Renal cortical epithelial cell (primary cell): ENCODE data around the gene ADAMTS17. TPM values are rescaled to one million over a fixed set of nuclear protein-coding genes. Genes with fewer than 3 reads are reported as not detected.
A peak's percentile ranks its signal among the peaks of the same experiment; 100 is the strongest.

Experiments used
- DNase-seq: peaks from one replicate; pipeline ENCODE4 v3.0.0-alpha.2; 2011; ENCODE audit warnings: low read depth
- total RNA-seq: library from RNA; depleted of rRNA; stranded (reverse); fragments of >200 nt; gene quantifications from 2 replicates; pipeline ENCODE4 v1.2.3, GENCODE V29; 2014

Gene ADAMTS17
- total RNA-seq, 1 donor from 2014 or later: 1.5 TPM

DNA sequence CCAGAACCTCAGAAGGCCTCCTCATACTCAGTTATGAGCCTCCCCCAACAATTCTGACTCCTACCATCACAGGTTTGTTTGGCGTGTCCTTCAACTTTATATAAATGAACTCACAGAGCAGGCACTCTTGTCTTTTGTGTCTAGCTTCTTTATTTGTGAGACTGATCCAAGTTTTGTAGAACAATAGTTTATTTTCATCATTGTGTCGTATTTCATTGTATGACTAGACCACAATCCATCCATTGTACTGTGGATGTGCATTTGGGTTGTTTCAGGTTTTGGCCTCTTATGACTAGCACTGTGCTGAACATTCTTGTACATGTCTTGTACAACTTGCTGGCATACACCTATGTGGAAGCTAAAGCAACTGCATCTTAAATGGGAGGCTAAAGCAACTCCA is 315.7 kb downstream of the ADAMTS17 start:
- no peak for DNase-seq

DNA sequence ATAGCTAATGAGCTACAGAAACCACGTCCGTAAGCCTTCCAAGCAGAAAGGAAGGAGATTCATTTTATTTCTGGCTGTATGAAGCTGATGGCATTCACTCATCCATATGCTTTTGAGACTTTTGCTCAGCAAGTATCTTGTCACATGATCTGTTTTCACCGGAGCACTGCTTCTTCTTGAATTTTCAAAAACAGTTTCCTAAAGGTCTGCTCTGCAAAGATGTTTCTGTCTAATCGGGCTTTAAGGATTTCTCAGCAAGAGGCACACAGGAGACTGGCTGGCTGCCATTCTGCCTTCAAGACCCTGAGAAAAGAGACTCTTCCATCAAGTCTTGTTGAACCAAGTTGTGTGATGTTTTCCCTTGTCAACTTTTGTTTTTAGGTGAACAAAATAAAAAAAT is 319.0 kb downstream of the ADAMTS17 start:
- DNase-seq: no peak

DNA sequence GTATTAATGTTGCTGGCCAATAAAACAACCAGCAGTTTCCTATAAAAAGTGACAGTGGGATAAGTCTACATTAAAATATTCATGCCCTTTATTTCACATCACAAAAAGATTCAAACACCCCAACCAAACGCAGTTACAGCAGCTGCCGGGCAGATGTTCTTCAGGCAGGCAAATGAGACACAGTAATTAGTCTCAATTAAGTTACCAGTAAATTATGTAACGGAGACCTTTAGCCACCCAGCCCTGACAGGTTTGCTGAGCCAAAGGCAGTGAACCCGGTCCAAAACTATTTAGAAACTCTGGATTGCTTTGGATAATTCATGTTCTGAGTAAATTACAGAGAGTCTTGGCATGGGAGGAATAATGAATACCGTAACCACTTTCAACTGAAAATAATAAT is 319.4 kb downstream of the ADAMTS17 start:
- no peak for DNase-seq

DNA sequence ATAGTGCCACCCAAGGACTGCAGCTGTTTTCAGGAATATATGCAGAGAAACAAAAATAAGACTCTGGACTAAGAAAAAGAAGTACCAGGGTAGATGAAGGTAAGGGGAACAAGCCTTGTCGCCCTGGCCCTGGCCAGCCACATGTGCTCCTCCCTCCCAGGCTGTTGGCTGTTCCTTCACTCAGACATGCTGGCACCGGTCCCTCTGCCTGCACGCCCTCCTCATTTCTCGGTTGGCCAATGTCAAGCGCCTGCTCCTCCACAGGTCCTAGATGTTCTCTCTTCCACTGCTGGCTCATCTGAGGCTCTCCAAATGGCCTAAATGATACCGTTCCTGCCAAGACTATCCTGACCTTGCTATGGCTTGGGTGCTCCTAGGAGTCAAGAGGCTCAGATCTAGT is 320.1 kb downstream of the ADAMTS17 start:
- no peak for DNase-seq

DNA sequence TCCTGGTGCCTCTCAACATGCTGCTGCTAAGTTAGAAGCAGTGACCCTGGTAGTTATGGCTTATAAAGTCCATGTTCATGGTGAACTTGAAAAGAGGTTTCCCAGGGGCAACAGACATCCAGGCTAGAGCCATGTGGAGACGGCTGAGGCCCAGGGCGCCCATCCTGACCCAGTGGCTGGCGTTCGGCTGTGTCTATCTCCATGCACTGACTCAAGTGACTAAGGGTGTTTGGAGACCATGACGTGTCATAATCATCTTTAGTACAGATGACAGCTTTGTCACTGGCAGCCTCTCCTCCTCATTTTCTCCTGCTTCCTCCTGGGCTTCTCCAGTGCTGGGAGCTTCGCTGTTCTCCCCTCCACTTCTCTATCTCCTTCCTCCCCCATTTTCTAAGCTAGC is 321.2 kb downstream of the ADAMTS17 start:
- DNase-seq: no peak

DNA sequence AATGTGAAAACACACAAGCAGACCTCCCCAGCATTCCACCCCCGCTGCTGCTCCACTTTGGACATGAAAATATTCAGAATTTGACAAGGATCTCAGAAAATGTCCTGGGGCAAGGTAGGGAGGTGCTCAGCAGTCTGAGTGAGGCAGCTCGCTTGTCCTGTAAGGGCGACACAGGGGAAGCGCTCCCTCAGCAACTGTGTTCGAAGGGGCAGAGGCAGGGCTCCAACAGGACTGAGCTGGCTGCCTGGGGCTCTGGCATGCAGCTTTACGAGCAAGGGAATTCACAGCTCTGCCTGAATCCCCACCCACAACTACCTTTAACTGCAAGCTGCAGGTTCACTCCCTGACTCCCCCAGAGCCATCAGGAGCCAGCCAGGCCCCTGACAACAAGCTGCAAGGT is 321.6 kb downstream of the ADAMTS17 start:
- DNase-seq: peak; percentile 83

DNA sequence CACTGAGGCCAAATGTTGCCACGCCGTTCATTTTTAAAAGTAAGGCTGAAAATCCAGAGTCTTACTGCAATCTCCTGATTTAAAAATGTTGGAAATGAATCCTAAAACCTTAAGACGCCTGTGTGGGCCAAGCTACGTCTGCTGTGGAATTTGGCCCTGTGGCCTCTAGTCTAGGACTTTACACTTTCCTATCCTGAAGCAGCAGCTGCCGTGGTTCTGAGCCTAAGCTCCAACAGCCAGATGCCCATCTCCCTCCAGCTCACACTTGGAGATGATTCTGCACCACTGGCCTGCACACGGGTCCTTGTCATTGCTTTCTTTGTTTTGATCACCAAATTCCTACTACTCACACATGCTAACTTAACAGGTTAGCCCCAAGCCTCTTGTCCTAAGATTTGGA is 322.2 kb downstream of the ADAMTS17 start:
- no peak for DNase-seq

DNA sequence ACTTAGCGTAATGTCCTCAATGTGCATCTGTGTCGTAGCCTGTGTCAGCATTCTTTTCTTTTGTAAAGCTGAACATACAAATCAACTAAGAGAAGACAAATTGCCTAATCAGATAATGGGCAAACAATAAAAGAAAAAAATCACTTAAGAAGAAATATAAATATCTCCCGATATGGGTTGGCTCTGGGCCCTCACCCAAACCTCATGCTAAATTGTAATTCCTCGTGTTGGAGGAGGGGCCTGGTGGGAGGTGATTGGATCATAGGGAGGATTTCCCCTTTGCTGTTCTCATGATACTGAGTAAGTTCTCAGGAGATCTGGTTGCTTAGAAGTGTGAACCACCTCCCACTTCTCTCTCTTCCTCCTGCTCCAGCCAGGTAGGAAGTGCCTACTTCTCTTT is 323.6 kb downstream of the ADAMTS17 start:
- no peak for DNase-seq

DNA sequence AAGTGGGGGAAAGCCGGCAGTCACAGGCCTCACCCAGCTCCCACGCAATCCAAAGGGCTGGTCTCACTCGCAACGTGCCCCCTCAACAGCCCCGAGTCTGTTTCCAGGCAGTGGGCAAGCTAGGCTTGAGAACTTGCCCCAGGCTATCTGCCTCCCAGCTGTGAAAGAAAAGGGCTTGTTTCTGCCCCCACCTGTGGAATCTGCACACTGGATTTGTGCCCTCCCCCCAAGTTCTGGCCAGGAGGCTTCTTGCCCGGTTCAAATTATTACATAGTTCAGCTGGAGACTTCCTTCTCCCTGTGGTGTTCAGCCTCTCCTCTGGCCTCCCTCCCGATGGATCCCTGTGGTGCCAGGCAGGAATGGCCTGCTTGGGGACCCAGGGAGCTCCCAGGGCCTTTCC is 324.6 kb downstream of the ADAMTS17 start:
- peak; percentile 66 for DNase-seq

DNA sequence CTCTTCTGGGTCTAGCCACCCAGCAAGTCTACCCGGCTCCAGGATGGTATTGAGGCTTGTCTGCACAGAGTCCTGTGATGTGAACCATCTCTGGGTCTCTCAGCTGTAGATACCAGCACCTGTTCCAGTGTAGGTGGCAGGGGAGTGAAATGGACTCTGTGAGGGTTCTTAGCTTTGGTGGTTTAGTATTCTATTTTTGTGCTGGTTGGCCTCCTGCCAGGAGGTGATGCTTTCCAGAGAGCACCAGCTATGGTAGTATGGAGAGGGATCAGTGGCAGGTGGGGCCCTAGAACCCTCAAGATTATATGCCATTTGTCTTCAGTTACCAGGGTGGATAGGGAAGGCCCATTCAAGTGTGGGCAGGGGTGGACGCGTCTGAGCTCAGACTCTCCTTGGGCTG is 325.1 kb downstream of the ADAMTS17 start:
- no peak for DNase-seq

DNA sequence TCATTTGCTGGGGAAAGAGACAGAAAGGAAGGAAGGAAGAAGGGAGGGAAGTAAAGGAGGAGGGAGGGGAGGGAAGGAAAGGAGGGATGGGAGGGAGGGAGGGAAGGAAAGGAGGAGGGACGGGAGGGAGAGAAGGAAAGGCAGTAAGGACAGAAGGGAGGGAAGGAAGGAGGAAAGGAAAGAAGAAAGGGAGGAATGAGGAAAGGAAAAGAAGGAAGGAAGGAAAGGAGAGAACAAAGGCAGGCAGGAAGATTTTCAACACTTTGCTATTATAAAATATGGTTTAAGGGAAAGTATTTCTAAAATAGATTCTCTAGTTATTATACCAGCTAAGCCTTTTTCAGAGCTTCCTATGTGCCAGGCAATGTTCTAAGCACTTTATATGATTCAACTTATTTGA is 330.5 kb downstream of the ADAMTS17 start:
- no peak for DNase-seq

DNA sequence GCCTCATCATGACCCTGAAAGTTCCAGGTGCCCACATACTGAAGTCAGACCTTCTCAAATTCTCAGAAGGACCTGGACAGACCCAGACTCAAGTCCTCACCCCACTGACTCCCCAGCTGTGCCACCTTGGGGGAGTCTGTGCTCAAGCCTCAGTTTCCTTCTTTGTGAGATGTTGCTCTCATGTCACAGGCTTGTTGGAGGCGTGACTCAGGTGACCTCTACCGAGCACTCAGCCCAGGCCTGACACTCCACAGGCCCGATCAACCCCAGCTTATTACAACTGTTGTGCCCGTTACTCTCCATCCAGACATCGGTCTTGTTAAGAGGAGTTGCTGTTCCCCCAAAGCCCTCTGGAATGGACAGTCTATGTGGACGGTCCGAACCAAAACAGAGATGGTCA is 332.4 kb downstream of the ADAMTS17 start:
- DNase-seq: no peak

DNA sequence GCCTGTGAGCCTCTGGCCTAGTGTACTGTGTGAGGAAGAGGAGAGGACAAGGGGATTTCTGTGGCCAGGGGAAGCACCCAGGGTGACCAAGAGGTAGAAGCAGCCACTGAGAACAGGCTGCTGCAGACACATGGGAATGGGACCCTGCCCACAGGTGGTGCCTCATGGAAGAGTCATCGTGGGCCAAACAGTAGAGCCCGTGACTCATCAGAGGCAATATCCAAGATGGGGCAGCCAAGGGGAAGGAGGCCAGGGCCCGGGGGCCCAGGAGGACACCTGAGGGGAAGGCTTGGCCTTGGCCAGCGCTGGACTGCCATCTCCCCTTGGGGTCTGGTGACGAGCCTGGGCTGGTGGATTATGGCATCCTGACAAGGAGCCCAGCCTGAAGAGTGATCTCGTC is 333.5 kb downstream of the ADAMTS17 start:
- no peak for DNase-seq

DNA sequence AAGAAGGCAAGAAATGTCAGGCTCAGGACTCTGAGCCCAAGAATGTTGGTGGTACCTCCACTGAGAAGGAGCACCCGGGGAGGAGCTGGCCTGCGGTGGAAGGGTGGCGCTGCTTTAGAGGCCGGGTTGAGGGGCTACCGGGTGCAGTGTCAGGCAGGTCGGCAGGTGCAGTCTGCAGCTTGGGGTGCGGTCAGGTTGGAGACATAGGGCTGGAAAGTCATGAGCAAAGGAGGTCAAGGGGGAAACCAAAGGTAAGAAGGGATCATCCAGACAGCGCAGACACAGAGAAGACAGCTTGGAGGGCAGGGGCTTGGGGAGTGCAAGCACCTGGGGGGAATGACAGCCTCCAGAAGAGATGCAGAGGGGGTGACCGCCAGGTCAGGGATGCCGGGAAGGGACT is 334.2 kb downstream of the ADAMTS17 start:
- no peak for DNase-seq

DNA sequence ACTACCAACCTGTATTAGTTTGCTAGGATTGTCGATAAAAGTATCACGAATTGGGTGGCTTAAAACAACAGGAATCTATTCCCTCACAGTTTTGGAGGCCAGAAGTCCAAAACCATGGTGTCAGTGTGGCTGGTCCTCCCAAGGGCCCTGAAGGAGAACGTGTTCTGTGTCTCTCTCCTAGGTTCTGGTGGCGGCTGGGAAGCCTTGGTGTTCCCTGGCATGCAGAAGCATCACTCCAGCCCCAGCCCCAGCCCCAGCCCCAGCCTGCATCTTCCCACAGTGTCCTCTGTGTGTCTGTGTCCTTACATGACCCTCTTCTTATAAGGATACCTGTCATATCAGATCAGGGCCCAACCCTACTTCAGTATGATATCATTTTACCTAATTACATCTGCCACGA is 336.1 kb downstream of the ADAMTS17 start:
- no peak for DNase-seq

DNA sequence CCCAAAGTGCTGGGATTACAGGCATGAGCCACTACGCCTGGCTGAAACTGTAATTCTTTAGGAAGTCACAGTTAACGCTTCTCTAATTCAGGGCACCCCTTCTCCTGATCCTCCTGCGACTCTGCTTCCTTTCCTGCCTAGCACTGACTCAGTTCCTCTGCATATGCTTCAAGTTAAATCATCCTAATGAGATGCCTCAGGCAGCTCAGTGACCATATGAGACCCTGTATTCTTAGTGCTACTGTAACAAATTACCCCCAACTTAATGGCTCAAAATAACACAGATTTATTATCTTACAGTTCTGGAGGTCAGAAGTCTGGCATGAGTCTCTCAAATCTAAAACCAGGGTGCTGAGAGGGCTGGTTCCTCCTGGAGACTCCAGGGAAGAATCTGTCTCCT is 336.8 kb downstream of the ADAMTS17 start:
- DNase-seq: no peak

DNA sequence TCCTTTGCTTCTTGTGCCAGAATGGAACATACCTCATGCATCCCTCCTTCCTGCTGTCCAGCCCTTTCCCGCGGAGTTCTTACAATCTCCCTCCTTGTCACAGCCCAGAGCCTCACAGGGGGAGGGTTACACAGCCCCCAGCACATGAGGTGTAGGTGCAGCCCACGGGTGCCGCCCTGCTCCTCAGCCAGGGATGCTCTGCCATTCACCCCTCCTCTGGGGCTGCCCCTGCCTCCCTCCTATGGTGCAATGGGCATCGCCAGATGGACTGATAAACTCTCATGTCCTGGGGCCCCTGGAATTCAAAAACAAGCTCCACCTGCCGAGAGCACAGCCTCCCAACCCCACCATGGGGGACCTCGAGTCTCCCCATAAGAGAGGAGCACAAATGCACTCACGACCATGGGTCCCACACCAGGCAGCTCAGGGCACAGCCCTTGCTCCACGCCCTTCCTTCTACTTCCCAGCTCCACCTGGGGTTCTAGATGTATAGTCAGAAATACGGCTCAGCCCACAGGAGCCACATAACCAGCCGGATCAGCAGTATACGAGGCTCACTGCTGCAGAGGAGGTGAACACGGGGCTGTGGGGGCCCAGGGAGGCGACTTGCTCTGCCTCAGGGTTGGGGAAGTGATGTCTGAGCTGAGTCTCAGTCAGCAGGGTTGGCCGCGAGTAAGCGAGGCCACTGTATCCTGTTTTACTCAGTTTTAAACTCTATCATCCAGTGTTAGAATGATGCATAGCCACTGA is 338.8 kb downstream of the ADAMTS17 start:
- no peak for DNase-seq

DNA sequence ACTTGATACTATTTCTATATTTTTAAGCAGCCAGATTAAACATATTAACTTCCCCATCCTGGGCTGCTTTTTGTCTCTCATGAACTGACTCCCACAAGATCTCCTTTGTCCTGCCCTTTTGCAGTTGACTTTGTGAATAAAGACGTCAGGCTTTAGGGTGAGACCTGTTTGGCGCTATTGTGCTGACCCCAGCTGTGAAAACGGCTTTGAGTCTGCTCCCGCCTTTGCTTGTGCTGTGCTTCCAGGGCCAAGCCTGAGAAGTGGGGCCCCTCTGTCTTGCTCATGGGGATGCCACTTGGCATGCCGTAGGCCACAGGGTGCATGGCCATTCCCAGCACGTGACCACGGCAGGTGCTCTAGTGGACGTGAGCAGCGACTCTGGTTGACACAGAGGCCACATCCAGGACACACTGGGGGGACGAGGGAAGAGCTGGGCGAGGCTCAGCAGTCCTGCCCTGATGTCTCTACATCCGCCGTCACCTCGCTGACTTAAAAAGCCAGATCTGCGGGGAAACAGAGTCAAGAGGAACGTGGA is 339.6 kb downstream of the ADAMTS17 start:
- DNase-seq: no peak

DNA sequence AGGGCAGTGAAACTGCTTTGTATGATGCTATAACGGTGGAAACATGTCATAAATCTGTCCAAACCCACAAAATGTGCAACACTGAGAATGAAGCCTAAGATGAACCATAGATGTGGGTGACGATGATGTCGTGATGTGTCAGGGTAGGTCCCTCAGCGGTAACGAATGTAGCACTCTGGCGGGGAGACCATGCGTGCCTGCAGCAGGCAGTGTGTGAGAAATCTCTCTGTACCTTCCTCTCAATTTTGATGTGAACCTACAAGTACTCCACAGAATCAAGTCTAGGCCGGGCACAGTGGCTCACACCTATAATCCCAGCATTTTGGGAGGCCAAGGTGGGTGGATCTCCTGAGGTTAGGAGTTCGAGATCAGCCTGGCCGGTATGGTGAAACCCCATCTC is 340.4 kb downstream of the ADAMTS17 start:
- no peak for DNase-seq

DNA sequence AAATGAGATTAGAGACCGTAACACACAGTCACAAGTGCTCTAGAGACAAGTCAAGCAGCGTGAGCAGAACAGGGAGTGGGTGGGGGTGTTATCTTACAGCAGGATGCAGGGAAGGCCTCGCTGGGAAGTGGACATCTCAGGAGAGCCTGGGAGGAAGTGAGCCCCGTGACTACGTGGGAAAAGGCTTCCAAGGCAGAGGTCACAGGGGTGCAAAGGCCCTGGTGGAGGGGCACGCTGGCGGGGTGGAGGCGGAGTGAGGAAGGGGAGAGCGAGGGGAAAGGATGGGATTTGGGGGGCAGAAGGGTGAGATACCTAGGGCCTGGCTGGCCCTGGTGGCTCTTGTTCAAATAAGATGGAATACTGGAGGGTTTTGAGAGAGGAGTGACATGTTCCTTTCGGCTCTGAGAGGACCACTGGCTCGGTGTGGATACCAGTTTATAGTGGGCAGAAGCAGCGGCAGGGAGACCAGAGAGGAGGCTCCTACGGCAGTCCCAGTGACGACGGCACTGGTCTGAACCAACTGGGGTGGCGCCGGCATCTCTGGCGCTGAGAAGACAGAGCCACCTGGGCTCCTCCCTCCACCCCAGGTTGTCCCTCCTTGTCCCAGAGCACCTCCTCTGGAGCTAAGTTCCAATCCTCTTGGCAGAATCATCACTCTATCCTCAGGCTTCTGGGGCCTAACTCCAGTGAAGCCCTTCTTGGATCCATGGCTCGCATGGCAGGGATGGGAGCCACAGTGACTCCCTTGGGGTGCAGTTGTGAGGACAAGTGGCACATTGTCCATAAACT is 342.3 kb downstream of the ADAMTS17 start:
- no peak for DNase-seq

DNA sequence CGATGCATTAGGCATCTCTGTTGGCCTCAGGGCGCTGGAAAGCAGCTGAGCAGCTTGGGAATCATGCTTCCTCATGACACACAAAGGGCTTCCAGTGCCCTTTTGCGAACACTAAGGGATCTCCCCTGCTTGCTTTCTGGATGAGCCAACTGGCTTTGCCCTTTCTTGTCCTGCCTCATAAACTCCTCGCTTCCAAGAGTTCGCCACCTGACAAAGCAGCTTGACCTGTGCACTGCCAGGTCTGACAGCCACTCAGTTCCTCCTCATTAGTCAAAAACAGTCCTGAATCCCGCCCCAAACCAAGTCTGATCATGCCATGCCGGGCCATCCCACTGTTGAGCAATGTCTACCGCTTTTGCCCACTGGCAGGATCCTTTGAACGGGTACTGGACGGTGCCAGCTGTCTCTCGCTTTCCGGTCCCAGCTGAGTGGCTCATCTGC is 343.1 kb downstream of the ADAMTS17 start:
- DNase-seq: no peak

DNA sequence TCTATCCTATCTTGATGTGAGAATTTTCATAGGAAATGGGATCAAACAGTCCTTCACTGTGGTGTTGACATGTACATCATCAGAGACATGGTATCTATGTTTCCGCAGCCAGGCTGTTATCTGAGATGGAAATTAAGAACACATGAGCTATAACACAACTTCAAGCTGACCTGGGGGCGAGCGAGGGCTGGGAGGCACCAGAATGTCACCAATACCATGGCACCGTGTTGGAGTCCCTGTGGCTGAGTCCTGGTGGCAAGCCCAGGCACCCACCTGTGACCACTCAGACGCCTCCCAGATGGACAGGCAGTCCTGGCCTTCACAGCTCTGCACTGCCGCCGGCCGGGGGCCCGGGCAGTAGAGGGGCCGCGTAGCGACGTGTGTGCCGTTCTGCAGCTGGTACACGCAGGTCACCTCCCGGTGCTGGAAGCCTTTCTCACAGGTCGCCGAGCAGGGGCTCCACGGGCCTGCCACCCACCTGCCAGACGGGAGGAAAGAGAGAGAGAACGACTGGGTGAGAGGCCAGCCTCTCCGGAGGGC is 344.6 kb downstream of the ADAMTS17 start:
- DNase-seq: no peak

DNA sequence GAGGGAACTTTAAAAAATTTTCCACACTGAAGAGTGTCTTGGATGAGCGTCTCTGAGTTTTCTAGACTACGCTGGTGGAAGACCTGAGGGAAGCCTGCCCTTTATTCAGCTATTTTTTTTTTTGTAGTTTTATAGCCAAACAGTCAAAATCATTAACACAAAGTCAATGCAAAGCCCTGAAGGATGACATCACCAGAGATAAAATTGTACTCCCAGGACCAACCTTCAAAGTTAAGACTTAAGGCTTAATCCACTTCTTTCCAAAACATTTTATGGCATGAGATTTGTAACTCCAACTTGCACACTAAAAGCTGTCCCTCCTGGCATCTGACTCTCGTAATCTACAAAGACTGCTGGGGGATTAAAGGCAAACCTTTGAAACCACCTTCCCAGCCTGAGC is 345.1 kb downstream of the ADAMTS17 start:
- DNase-seq: no peak
